TTC549 (cell line): ENCODE measurements around the gene BEST2.

ENCODE experiments used
- FAIRE-seq: peaks from 2 replicates; lab custom pipeline; 2012; peaks lifted over from hg19 to GRCh38; lab: Jason Lieb, UNC

The BEST2 gene

GRCh38 chr19:12770922-12771321, 19.3 kb downstream of the BEST2 start:
- FAIRE-seq: no peak

DNA sequence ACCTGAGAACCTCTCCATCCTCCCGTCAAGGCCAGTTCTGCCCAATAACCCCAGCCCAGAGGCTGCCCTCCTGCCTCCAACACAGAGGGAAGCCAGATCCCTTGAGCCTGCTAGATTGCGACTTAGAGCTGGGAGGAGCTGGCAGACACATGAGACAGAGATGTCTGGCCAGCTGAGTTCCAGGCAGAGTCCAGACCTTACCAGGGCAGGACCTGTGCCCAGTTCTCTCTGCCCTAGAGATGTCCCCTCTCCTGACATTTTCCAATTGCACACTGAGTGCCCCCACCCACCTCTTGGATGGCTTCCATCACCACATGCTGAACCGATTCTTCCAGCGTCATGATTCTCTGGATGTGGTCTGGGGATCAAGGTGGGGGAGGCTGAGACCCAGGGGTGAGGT, 20.7 kb downstream of the BEST2 start:
- no peak for FAIRE-seq

GRCh38 chr19:12773571-12773970, 22.0 kb downstream of the BEST2 start:
- FAIRE-seq: no peak

- FAIRE-seq: no peak
These were observed 23.3 kb downstream of the BEST2 start, which contains the start of gene HOOK2 for GRCh38 chr19:12774588-12775555. HOOK2 (minus strand) TSS chr19:12775552; CDS start chr19:12775449, 103 bp downstream.

DNA sequence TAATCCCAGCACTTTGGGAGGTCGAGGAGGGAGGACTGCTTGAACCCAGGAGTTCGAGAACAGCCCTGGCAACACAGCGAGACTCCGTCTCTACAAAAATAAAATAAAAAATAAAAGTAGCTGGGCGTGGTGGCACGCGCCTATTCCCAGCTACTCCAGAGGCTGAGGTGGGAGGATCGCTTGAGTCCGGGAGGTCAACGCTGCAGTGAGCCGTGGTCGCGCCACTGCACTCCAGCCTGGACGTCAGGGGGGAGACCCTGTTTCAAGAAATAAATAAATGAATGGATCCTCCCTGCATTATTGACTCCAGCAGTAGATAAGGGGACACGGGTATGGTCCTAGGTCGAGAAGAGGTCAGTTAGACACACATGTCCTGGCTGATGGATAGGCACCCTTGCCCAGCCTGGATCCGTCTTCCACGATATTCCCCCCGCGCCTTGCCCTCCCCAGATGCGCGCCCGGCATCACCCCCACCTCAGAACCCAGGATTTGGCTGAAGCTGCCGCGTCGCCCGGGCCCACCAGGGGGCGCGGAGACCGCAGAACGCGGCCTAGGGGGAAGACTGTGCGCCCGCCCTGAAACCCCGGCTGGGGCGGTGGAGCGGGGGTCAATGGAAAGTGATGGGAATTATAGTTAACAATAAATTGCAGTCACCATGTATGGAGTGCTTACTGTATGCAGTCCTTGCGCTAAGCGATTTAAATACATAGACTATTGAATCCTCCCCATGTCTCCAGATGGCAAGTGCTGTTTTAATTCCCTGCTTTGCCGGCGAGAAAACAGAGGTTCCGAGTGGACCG, 25.8 kb downstream of the BEST2 start:
- no peak for FAIRE-seq

DNA sequence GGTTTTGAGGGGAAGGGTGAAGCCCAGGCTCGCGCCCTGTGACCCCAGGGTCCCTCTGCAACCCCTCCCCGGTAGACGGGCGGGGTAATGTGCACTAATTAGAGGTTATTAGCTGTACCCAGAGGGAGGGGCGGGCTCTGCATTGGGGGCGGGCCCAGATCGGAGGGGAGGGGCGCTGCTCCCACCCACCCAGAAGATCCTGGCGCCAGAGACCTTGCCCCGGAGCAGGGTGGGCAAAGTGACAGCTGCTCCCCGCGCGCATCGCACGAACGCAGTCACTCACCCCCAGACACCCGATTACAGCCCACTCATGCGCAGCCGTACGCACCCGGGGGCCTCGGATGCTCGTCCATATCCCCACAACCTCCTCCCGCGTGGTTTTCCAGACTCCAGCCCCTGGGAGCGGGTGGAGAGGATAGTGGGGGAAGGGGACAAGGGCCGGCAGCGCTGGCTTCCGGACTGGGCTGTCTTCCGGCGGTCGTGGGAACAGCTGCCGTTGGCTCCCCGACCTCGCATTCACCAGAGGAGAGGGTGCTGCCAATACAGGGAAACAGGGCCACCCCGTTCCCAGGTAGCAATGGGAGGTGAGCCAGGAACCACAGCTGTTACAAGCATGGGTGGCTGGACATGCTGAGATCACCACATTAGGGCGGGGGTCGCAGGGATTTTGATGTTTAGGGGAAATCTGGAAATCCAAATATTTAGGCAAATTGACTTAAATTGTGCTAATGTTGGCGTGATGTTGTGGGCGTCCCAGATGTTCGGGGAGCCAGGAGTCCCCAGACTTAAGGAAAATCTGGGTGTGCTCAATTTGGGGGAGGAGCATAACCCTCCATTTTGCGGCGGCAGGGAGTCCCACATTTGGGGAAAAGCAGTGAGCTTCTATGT, 26.7 kb downstream of the BEST2 start:
- no peak for FAIRE-seq

DNA sequence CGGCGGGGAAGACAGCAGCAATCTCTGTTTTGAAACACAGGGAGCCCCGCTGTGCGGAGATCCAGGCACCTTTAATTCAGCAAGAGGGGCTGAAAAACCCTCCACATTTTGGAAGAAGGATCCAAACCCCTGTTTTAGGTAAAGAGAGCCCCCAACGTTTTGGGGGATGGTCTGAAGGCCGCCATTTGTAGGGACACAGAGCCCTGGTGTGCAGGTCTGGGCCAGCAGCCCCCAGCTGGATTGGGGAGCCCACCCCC, 27.2 kb downstream of the BEST2 start:
- FAIRE-seq: no peak

GRCh38 chr19:12779162-12779993, 27.8 kb downstream of the BEST2 start:
- FAIRE-seq: no peak

- FAIRE-seq: no peak
These were observed 30.5 kb downstream of the BEST2 start for GRCh38 chr19:12782174-12782423.

GRCh38 chr19:12782424-12783290, 31.1 kb downstream of the BEST2 start:
- no peak for FAIRE-seq

GRCh38 chr19:12783291-12783848, 31.8 kb downstream of the BEST2 start:
- FAIRE-seq: no peak

DNA sequence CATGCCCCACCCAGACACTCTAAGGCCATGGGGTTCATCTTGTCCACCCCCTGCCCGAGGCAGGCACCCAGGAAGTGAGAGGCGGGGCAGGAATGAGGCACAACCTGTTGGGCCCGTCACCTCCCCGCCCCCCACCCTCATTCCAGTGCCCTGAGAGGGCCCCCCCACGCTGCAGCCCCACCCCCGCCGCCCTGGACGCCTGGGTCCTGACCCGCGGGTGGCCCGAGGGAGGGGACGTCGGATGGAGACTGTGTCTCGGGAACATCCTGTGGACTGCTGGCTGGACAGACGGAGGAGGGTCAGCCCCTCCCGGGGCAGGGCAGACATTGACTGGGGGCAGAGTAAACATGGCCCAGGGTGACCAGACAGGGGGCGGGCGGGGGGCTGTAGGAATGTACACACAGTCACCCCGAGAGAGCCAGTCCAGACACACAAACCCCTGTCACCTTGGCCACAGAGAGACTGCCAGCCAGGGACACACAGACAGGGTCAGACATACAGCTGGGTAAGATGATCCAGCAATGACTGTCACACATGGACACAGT, 32.3 kb downstream of the BEST2 start:
- FAIRE-seq: no peak

GRCh38 chr19:12784394-12784870, 32.8 kb downstream of the BEST2 start:
- no peak for FAIRE-seq

DNA sequence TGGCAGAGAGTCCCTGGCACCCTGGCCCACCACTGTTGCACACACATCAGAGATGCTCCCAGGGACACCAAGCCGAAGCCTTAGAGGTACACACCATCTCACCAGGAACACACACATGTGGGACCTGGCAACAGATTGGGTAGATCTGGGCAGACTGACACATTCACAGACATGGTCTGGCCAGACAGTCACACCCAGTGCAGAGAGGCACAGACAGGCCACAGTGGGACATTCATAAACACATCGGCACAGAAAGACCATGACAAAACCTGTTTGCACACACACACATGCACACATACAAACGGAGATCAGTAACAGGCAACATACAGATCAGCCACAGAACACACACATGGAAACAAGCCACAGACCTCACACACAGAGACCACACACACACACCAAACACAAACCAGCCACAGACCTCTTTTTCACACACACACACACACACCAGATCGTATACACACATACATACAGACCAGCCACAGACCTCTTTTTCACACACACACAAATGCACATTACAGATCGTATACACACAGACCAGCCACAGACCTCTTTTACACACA, 33.4 kb downstream of the BEST2 start:
- no peak for FAIRE-seq

- FAIRE-seq: no peak
These were observed 33.9 kb downstream of the BEST2 start for GRCh38 chr19:12785431-12786031.

- FAIRE-seq: no peak
These were observed 34.7 kb downstream of the BEST2 start for GRCh38 chr19:12786141-12786870.

DNA sequence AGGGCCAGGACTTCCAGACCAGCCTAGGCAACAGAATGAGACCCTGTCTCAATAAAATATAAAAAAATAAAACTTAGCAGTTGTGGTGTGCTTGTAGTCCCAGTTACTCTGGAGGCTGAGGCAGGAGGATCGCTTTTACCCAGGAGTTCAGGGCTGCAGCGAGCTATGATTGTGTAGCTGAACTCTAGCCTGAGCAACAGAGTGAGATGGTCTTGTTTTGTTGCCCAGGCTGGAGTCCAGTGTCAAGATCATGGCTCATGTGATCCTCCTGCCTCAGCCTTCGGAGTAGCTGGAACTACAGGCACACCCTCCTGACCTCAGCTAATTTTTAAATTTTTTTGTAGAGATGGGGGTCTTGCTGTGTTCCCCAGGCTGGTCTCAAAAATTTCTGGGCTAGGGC, 35.4 kb downstream of the BEST2 start:
- no peak for FAIRE-seq

- no peak for FAIRE-seq
These were observed 35.9 kb downstream of the BEST2 start for GRCh38 chr19:12787458-12787857.
